OCI-LY3 (cell line): ENCODE results near the gene SFT2D1.

Source experiments
- EZH2phosphoT487 ChIP-seq: fragments of 200-600 bp; shearing (Covaris generic); IDR thresholded peaks from 2 replicates; pipeline ENCODE4 v1.6.1; 2018; ENCODE audit warnings: antibody characterized with exemption, mixed run types, low read depth
- TF ChIP-seq, protein P1 (sequence below): fragments of 200-600, 300-600 bp; sonication (generic); IDR thresholded peaks from 2 replicates; pipeline ENCODE4 v1.5.1; 2014; ENCODE audit warnings: antibody characterized with exemption, low read length, low read depth

- TF ChIP-seq, protein P1, sequence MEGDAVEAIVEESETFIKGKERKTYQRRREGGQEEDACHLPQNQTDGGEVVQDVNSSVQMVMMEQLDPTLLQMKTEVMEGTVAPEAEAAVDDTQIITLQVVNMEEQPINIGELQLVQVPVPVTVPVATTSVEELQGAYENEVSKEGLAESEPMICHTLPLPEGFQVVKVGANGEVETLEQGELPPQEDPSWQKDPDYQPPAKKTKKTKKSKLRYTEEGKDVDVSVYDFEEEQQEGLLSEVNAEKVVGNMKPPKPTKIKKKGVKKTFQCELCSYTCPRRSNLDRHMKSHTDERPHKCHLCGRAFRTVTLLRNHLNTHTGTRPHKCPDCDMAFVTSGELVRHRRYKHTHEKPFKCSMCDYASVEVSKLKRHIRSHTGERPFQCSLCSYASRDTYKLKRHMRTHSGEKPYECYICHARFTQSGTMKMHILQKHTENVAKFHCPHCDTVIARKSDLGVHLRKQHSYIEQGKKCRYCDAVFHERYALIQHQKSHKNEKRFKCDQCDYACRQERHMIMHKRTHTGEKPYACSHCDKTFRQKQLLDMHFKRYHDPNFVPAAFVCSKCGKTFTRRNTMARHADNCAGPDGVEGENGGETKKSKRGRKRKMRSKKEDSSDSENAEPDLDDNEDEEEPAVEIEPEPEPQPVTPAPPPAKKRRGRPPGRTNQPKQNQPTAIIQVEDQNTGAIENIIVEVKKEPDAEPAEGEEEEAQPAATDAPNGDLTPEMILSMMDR = no peak
- no peak for TF ChIP-seq EZH2phosphoT487
These were observed 28.1 kb upstream of the SFT2D1 start for GRCh38 chr6:166370489-166370888.
